Measurements from ENCODE around the gene DCP1B.

DCP1B gene

DNA sequence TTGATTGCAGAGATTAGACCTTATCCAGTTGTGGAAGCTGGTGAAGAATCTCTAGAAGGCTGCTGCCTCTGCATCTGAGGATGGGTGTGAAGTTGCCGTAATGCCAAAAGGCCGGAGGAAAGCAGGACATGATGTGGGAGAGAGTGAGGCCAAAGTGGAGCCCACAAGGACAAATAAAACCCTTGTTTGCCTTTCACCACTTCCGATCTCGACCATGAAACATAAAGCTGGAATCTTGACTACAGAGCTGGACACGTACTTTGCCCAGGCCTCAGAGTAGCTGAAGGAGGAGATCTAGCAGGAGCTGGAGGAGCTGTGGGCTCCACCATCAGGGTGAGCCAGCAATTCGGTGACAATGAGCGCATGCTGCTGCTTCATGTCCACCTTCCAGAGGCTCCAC, 43.5 kb upstream of the DCP1B start:
- TF ChIP-seq, protein P1, sequence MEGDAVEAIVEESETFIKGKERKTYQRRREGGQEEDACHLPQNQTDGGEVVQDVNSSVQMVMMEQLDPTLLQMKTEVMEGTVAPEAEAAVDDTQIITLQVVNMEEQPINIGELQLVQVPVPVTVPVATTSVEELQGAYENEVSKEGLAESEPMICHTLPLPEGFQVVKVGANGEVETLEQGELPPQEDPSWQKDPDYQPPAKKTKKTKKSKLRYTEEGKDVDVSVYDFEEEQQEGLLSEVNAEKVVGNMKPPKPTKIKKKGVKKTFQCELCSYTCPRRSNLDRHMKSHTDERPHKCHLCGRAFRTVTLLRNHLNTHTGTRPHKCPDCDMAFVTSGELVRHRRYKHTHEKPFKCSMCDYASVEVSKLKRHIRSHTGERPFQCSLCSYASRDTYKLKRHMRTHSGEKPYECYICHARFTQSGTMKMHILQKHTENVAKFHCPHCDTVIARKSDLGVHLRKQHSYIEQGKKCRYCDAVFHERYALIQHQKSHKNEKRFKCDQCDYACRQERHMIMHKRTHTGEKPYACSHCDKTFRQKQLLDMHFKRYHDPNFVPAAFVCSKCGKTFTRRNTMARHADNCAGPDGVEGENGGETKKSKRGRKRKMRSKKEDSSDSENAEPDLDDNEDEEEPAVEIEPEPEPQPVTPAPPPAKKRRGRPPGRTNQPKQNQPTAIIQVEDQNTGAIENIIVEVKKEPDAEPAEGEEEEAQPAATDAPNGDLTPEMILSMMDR (conservative IDR thresholded peaks at IDR 0.05; ENCODE audit: control insufficient read depth, insufficient read depth, low read depth, low read length): no peak
- no peak overlapping the region for H3K4me3 ChIP-seq (ENCODE audit: control insufficient read depth, low read depth, low read length)
- DNase-seq (ENCODE audit: low read depth): no peak

DNA sequence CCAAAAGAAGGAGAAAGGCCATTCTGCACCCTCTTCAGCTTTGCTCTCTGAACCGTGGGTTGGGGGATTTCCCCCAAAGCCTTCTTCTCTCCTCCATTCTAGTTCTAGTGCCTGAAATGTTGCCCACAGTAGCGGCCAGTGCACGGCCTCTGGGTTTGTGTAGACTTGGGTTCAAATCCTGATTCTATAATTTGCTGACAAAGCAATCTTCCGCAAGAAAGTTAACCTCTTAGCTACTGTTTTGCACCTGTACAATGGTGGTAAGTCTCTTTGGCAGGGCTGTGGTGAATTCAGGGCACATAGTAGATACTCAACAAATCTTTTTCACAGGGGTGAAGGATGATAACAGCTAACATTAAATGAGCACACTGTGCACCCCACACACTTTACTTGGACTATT, 42.7 kb upstream of the DCP1B start:
- DNase-seq (ENCODE audit: low read depth): no peak
- TF ChIP-seq, protein P1 (conservative IDR thresholded peaks at IDR 0.05; ENCODE audit: control insufficient read depth, insufficient read depth, low read depth, low read length): no peak
- H3K4me3 ChIP-seq (ENCODE audit: control insufficient read depth, low read depth, low read length): no peak overlapping the region

- TF ChIP-seq, protein P1 (conservative IDR thresholded peaks at IDR 0.05; ENCODE audit: control insufficient read depth, insufficient read depth, low read depth, low read length): no peak
- H3K4me3 ChIP-seq (ENCODE audit: control insufficient read depth, low read depth, low read length): no peak overlapping the region
- no peak for DNase-seq (ENCODE audit: low read depth)
Observed at GRCh38 chr12:2044165-2044564, 39.9 kb upstream of the DCP1B start.

- H3K4me3 ChIP-seq (ENCODE audit: control insufficient read depth, low read depth, low read length): no peak overlapping the region
- TF ChIP-seq, protein P1 (conservative IDR thresholded peaks at IDR 0.05; ENCODE audit: control insufficient read depth, insufficient read depth, low read depth, low read length): no peak
- no peak for DNase-seq (ENCODE audit: low read depth)
Observed at GRCh38 chr12:2043054-2043453, 38.8 kb upstream of the DCP1B start.

GRCh38 chr12:2039034-2039433, 34.8 kb upstream of the DCP1B start:
- H3K4me3 ChIP-seq (ENCODE audit: control insufficient read depth, low read depth, low read length): no peak overlapping the region
- DNase-seq (ENCODE audit: low read depth): no peak
- TF ChIP-seq, protein P1 (conservative IDR thresholded peaks at IDR 0.05; ENCODE audit: control insufficient read depth, insufficient read depth, low read depth, low read length): no peak

GRCh38 chr12:2035431-2036055, 31.3 kb upstream of the DCP1B start:
- no peak for DNase-seq (ENCODE audit: low read depth)
- H3K4me3 ChIP-seq (ENCODE audit: control insufficient read depth, low read depth, low read length): peak overlapping the region; percentile 33

More at GRCh38 chr12:2035431-2036055, 31.3 kb upstream of the DCP1B start:
- TF ChIP-seq, protein P1 (conservative IDR thresholded peaks at IDR 0.05; ENCODE audit: control insufficient read depth, insufficient read depth, low read depth, low read length): no peak

All from fibroblast of mammary gland (primary cell).